Anterior cingulate cortex (tissue), 58 donors: ENCODE measurements around the gene ADGRA3.

Experiments used
- DNase-seq, 58 donors: peaks; one replicate each; lab custom pipeline; 2025; lab: John Stamatoyannopoulos, UW

ADGRA3 gene

DNA sequence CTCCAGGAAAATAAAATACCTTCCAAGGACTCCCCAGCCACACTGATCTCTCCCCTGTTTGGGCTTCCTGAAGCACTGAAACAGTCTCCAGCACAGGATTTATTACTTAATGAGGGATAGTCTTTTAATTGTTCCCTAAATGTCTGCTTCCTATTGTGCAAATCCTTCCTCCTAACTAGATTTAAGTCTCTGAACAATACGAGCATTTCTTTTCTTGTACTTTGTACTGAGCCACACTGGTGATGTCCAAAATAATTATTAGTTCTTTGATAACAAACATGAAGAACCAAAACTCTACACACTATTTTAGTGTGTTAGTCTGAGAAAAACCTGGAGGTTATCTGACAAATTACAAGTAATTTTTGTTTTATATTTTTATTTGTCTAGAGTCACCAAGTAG is 5.1 kb downstream of the ADGRA3 start:
- no peak for DNase-seq

DNA sequence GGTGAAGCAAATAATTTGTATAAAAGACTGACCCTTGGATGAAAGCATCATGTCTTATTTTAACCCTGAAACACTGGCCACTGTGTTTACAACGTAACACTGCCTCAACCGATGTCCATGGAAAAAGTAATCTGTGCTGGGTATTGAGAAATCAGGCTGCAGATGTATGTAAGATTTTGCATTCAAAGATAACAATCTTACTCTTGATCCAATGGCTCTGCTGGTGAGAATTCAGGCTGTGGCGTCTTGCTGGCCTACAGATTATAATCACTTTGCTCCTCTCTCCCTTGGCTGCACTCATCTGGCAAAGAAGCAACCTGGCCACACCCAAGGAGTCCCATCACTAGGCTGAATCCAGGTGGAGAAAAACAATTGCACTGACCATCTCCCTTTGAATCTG is 7.5 kb downstream of the ADGRA3 start:
- no peak for DNase-seq

GRCh38 chr4:22504922-22505321 is 10.9 kb downstream of the ADGRA3 start:
- no peak for DNase-seq

GRCh38 chr4:22504447-22504846 is 11.4 kb downstream of the ADGRA3 start:
- peak in 1 of 58 donors; percentile 1 for DNase-seq

DNA sequence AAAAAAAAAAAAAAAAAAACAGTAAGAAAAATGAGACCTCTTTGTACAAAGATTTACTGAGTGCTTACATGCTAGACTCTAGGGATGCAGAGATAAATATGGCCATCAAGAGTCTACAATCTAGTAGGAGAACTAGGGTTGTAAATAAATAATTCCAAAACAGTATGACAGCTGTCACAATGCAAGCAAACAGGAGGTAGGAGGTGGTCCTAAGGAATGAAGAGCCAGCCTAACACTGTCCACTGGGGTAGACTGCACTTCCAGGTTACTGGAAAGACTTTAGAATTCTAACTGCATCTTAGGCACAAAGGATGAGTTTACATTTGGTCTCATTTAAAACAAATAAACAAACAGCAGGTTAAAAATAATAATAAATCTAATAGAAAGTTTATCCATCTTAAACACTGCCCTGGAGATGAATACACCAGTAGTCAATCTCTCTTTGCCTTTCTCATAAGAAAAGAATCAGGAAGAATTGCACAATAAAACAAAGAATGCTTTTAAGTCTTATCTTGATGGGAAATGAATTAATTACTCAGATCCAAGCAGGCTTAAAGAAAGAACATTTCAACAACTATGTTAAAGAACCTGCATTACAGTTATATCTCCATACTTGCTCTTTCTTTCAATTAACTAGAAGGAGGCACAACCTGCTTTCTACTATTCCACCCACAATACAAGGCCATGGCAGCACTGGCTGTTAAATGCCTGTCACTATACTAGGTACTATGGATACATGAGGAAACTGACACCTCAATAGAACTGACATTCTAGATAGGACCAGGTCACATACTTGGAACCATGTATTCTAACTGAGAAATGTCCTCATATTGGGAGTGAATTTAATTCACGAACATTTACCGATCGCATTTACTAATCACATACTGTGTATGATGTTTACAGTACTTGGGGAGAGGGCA is 12.7 kb downstream of the ADGRA3 start:
- no peak for DNase-seq

DNA sequence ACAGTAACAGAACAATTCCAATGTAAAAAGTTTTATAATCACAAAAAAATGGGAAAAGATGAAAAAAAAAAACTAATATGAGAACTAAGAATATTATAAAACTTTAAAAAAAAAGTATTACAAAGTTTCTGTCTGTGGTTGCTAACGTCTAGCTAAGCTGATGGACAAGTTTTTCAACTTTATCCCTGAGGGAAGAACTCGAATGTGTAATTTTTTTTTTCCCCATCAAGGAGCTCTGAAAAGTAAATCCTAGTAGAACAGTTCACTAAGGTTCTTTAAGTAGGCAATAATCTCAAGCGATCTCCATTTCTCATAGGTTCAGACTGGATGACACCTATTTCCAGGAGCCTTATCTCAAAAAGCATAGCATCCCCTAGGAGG is 14.2 kb downstream of the ADGRA3 start:
- DNase-seq: no peak

- DNase-seq: no peak
These were observed 14.8 kb downstream of the ADGRA3 start for GRCh38 chr4:22500831-22501714.

DNA sequence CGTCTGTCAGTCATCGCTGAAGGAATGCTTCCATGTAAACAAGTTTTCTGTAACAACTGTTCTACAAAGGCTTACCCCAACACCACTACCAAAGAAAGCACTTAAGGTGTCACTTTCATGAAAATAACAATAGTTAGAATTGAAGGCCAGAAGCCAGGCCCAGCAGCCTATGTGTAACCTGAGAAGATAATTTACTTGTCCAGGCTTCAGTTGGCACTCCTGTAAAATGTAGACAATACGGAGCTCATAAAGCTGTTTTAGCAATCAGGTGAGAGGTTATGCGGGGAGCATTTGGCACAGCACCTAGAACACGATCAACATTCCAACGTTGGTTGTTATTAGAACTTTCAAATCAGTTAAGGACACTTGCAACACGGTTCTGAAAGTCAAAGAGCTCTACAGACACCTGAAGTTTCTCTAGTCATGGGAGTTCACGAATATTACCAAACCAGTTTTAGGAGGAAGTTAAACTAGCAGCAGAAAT is 15.7 kb downstream of the ADGRA3 start:
- DNase-seq: no peak

DNA sequence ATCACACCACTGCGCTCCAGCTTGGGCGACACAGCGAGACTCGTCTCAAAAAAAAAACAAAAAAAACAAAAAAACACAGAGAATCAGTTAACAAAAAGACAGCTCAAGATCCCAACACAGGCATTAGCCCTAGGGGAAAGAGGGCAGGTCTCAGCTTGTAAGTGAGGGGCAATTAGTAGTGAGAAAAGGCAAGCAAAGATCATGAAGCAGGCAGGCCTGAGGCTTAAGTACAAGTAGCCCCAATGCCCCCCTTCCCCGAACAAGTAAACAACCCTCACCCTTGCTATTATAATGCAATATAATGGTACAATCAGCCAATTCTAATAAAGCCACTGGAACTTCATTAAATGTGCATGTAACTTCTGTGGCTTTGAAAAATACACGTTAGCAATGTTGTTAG is 17.0 kb downstream of the ADGRA3 start:
- DNase-seq: no peak

DNA sequence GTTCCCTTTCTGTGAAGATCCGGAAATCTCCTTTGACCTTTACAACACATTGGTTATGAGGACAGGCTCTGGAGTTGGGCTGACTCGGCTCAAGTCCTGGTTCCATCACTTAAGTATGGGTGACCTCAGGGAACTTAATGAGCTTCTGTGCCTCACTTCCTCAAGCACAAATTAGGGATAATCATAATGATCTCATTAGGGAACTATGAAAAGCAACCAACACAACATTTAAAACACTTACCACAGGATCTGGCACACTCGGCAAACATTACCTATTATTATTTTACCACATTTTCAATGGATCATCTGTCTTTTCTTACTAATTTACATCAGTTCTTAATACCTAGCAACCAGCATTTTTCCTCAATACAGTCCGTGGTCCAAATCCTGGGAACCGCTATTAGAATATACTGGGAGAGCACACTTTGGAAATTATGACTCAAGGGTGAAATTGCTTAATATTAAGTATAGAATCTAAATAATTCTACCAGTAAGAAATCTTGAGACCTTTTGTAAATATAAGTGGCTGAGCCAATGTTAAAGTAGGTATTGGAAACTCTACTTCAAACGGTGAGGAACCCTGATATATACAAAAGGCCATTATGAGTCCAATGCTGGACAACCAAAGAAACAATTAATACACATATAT is 19.6 kb downstream of the ADGRA3 start:
- DNase-seq: no peak

- no peak for DNase-seq
These were observed 22.3 kb downstream of the ADGRA3 start for GRCh38 chr4:22493523-22493922.

DNA sequence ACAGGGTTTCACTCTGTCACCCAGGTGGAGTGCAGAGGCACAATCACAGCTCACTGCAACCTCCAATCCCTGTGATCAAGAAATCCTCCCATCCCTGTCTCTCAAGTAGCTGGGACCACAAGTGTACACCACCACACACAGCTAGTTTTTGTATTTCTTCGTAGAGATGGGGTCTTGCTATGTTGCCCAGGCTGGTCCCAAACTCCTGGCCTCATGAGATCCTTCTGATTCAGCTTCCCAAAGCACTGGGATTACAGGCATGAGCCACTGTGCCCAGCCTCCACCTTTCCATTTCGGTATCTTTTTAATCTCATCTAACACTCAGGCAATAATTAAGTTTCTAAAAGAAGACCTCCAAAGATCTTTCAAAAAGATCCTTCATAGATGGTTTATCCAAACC is 22.9 kb downstream of the ADGRA3 start:
- no peak for DNase-seq

- DNase-seq: no peak
These were observed 23.9 kb downstream of the ADGRA3 start for GRCh38 chr4:22491939-22492338.

DNA sequence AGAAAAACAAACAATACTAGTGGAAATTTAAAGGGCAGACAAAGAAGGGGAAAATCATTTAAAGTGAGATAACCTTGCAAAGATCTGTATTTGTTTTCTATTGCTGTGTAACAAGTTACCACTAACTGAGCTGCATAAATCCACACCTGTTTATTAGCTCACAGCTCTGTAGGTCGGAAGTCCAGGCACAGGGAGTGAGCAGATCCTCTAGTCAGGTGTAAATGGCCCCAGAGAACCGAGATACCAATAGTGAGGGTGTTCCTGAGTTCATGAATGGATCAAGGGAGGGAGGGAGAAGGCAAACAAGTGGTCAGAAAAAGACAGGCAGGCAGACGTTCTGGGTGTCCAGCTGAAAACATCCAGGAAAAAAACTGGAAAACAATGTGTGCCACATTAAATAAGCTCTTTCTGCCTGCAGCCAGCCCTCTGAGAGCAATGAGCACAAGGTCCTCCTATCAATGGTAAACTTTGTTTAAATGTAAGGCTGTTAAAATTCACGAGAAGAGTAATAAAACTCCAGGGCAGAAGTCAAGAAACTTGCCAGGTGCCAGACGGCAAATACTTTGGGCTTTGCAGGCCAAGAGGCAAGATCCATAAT is 25.0 kb downstream of the ADGRA3 start:
- DNase-seq: no peak

DNA sequence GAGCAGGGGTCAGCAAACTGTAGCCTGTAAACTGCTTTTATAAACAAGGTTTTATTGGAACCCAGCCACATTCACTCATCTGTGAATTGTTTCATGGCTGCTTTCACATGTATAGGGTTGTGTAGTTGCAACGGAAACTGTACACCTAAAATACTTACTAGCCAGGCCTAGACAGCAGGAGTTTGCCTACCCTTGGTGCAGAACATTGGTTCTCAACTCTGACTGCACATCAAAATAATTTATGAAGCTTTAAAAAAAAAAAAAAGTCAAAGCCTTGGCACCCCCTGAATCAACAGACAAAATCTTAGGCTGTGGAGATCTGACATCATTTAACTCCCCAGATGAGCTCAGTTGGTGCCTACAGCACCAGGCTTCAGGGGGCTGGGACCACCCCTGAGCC is 27.8 kb downstream of the ADGRA3 start:
- no peak for DNase-seq

DNA sequence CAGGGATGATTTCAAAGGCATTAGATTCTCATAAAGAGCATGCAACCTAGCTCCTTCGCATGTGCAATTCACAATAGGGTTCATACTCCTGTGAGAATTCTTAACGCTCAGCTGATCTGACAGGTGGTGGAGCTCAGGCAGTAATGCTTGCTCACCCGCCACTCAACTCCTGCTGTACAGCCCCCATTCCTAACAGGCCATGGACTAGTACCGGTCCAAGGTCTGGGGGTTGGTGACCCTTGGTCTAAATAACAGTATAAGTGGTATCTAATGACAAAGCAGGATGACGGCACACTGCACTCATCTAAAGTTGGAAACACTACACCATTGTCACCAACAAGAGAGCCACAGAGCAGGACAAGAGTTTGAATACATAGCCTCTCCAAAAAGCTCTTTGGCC is 28.5 kb downstream of the ADGRA3 start:
- DNase-seq: no peak

DNA sequence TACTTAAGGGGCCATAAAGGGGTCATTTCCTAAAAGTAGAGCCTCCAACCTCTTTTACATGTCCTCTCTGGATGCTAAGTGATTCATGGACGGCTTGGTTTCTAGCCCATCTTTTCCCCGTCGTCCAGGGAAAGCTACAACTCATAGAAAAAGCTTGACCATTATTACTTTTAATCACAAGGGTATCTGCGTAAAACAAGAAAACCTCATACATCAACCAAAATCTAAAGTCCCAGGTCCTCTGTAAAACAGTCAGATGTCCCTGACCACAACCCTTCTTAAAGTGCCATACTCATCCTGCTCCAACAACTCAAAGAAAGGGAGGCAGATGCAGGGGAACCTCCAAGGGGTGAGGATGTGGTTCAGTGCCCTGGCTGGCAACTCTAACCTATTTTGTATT is 29.6 kb downstream of the ADGRA3 start:
- no peak for DNase-seq

DNA sequence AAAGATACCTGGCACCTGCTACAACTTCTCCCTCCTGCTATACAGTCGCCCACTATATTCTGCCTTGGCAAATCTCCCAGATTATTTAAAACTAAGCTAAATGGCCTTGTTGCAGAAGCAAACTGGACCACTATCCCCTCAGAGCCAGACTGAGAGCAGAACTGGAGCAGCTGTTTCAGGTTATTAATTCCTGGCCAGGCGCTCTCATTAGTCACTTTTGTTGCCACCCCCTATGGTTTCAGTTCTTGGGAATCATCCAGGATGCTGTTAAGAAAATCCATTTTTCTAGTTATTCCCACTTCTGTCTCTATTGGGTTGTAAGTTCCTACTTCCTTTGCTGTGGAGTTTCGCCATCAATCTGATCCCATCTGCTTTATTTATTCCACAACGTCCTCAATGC is 30.1 kb downstream of the ADGRA3 start:
- DNase-seq: peak in 4 of 58 donors; percentile 4 to 17 (median 8)

DNA sequence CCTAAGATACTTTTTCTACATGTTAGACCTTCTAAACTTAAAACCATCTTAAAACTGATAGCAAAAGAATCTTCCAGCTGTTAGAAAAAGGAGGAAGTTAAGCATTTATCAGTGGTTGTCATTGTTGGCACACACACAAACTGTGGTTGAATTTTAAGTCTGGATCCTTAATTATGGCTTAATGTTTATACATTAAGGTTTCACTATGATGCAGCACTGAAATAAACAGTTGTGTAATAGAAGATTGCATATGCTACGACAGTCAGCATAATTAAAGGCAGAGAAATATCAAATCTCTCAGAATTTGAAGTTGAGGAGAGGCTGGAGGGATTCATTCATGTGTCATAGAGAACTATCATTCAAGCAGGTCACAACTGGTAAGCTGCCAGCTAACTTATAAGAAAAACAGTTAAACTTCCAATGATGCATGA is 32.3 kb downstream of the ADGRA3 start:
- DNase-seq: no peak
